SW 1271 (cell line): ENCODE data around the gene IMPG1.

ENCODE experiments used
- DNase-seq, 2 experiments: peaks; one replicate each; lab custom pipeline; 2025; lab: John Stamatoyannopoulos, UW

The IMPG1 gene

GRCh38 chr6:75892384-75892783 lies 180.1 kb downstream of the IMPG1 start:
- no peak for DNase-seq

GRCh38 chr6:75884822-75885221 lies 187.6 kb downstream of the IMPG1 start:
- DNase-seq: no peak

GRCh38 chr6:75882734-75883133 lies 189.7 kb downstream of the IMPG1 start:
- DNase-seq: no peak

- no peak for DNase-seq
Observed at GRCh38 chr6:75880305-75880704, 192.2 kb downstream of the IMPG1 start.

GRCh38 chr6:75876152-75876551 lies 196.3 kb downstream of the IMPG1 start:
- no peak for DNase-seq

- DNase-seq: no peak
Observed at GRCh38 chr6:75874224-75874623, 198.2 kb downstream of the IMPG1 start.
